ENCODE data around the gene OR2AG2.

- no peak for TF ChIP-seq CTCF (IDR thresholded peaks at IDR 0.05)
- TF ChIP-seq POLR2A (IDR thresholded peaks at IDR 0.05): no peak
- no peak for TF ChIP-seq EP300 (IDR thresholded peaks at IDR 0.05)
These were observed 25.6 kb downstream of the OR2AG2 start for GRCh38 chr11:6746086-6746618.
